GM10847 (cell line): ENCODE data around the gene SLC22A7.

Experiments
- POLR2A ChIP-seq: IDR thresholded peaks from 2 replicates; pipeline ENCODE4 v1.6.1; 2011; ENCODE audit not compliant: insufficient read length; ENCODE audit errors: extremely low read depth

The SLC22A7 gene

DNA sequence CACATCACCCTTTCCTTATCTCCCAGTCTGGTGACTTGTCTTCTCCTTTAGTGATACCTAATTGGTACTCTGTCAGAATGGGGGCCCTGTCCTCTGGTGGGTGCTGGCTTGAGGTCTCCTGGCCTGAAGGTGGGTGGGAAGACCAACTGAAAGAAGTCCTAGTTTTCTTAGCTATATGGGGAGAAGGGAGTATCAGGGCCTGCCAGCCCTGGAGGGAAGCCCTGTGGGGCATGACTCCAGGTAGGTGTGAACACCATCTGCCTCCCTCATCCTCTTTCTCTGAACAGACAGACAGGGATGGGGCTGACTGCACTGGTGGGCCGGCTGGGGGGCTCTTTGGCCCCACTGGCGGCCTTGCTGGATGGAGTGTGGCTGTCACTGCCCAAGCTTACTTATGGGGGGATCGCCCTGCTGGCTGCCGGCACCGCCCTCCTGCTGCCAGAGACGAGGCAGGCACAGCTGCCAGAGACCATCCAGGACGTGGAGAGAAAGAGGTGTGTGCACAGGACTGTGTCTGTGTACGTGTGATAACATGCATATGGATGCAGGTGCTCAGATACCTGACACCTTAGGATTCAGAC, 5.8 kb downstream of the SLC22A7 start:
- TF ChIP-seq POLR2A: no peak

DNA sequence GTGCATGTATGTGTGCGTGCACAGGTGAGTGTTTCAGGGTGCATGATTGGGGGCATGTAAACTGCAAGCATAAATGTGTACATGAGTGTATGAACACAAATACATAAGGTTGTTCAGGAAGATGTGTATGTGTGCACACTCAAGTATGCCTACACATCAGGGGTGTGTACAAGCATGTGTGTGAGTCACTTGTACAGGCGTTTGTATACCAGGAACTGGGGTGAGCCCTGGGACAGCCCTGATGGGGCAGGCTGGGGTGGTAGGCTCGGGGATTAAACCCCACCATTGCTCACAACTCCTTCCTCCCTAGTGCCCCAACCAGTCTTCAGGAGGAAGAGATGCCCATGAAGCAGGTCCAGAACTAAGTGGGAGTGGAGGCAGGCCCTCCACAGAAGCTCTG, 6.3 kb downstream of the SLC22A7 start:
- TF ChIP-seq POLR2A: no peak

DNA sequence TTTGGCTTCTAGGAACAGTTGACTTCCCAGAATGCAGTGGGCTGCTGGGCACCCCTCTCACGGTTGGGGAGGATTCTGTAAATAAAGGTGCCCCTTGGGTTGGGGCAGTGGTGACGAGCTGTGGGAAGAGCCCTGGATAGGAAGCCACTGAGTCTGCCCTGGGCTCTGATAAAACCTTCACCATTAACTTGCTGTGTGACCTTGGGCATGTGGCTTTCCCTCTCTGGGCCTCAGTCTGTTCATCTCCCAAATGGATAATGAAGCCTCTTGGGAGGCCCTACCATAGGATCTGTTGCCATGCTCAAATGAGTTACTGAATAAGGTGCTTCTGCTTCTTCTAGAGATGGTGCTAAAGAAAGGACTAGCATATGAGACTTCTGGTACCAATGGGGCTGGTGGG, 6.8 kb downstream of the SLC22A7 start:
- TF ChIP-seq POLR2A: no peak

DNA sequence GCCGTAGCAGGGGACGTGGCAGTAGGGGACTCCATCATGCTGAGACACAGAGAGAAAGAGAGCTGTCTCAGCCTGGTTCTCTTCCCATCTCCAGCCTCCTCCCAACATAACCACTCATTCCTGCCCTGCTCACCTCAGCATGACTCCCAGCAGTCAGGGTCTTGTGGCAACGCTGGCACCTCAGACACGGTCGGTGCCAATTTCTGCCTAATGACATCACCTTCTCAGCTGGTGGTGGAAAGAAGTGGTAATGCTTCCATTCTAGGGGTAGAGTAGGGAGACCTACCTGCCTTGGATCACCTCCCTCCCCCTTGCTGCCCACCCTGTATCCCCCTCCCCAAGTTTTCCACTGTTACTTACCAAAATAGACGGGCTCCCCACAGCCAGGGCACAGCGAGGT, 8.0 kb downstream of the SLC22A7 start:
- no peak for TF ChIP-seq POLR2A

DNA sequence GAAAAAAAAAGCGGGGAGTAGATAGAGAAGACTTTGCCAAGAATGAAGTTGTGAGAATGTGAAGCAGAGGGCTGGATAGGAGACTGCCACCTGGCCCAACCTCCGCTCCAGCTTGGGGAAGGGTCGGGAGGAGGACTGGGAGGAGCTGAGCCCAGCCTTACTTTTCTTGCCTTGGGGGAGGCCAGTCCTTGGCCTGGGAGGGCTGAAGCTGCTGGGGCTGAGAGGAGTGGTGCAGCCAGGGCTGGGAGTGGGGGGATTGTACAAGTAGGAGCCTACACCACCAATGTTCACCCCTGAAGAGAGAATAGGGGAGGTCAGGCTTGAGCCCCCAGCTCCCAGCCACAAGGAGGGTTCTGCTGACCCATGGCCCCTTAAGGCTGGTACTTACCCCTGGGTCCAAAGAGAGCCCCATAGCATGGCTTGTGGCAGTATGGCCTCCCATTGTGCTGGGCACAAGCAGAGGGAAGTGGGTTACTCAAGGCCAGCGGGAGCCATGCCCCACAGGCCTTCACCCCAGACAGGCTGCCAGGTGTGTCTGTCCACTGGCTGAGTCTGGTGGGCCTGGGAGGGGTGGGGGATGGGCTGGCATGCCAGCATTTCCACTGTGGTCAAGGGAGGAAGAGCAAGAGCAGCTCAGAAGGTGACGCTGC, 9.5 kb downstream of the SLC22A7 start:
- TF ChIP-seq POLR2A: no peak

DNA sequence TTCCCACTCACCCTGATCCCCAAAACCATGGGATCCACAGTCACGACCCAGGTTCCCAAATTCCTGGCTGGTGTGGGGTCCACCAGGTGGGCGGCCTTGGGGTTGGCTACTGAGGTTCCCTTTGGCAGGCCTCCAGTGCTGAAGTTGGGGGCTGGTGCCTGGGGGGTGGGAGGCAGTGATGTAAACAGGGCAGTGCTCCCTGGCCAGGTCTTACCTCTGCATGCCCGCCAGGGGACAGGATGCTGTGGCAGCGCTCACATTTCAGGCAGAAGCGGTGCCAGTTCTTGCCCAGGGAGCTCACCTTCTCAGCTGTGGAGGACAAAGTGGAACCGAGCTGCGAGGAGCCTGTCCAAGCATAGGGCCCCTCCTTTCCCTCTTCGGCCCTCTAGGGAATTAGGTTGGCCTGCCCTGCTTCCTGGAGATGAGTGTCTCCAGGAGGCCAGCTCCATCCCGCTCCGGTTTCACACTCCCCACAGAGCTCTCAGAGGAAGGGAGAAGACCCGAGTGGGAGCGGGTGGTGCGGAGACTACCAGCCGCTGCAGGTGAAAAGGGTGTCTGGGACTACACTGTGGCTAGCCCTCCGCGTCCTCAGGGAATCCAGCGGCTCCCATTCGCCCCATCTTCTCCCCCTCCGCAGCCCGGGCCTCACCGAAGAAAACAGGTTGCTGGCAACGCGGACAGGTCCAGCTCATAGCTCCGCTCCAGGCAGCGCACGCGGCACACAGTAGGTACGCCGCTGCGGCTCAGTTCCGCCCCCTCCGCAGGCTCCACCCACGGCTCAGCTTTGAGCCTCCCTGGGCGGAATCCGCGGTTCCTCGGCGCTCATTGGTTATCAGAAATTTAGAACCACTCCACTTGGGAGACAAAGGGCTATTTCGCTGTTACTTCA, 10.3 kb downstream of the SLC22A7 start, which contains the start of gene CRIP3:
Gene CRIP3 (minus strand): TSS at position 726 of the 889 bp plus-strand sequence. CDS start 34 bp downstream, at position 692.
- TF ChIP-seq POLR2A: no peak

DNA sequence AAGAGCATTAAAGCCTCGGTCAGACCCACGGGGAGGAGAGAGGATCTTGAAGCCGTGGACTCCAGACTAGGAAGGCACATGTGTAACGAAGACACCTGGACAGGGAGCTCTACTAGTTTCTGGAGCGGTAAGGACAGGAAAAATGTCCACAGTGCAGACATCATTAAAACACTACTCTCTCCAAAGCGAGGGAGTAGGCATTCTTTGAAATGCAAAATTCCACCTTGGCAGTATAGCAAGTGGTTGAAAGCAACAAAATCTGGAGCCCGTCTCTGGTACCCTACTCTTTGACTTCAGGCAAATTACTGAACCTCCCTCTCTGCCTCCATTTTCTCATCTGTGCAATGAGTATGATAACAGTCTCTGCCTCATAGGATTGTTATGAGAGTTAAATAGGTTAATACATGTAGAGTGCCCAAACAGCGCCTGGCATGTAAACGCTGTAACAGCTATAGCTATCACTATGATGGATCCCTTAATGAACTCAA, 11.0 kb downstream of the SLC22A7 start:
- TF ChIP-seq POLR2A: no peak

DNA sequence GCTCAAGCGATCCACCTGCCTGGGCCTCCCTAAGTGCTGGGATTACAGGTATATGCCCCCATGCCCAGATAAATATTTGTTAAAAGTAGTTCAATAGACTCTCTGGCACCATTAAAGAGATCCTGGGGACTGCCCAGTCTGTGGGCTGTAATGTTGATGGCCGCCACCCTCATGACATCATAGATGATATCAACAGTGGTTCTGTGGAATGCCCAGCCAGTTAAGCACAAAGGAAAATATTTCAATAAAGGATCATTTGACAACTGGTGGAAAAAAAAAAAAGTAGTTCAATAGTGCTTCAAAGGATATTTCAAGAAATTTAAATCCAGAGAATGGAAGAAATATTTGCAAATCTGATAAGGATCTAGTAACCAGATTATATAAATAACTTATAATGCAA, 12.1 kb downstream of the SLC22A7 start:
- TF ChIP-seq POLR2A: no peak

DNA sequence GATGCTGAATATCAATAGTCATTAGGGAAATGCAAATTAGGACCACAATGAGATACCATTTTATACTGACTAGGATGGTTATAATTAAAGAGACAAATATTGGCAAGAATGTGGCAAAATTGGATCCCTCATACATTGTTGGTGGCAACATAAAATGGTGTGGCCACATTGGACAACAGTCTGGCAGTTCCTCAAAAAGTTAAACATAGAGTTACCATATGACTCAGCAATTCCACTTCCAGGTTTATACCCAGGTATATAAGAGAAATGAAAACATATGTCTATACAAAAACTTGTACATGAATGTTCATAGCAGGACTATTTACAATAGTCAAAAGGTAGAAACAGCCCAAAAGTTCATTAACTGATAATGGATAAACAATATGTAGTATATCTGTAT, 12.6 kb downstream of the SLC22A7 start:
- TF ChIP-seq POLR2A: no peak

DNA sequence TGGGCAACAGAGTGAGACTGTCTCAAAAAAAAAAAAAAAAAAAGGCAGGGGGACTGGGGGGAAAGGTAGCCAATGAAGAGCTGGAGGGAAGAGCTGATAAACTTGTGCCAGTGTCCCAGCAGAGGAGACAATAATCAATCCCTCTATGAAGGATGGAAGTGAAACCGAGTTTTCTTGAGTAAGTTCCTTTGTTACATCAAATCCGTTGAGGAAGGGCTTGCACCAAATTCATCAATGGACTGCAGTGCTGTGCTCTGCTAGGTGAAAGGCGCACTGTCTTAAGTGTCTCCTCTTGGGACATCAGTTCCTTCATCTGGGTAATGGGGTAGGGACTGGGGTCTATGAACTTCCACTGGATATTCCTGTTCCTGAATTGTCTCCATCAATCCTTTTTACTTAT, 13.6 kb downstream of the SLC22A7 start:
- TF ChIP-seq POLR2A: no peak

DNA sequence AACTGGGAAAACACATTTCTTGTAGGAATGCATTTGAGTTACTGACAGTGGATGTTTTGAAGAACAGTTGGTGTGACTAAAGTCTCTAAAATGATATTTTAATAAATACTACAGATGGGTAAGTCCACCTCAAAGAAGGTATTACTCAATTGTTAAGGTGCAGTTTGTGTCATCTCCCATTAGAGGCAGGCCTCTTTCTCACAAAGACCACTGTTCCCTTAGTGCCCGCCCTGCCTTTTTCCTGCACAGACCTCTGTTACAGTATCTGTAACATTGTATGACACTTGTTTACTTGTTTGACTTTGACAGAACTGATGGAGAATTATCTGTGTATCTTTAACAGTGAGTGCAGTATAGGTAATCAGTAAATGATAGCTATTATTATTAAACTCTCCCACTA, 15.8 kb downstream of the SLC22A7 start:
- no peak for TF ChIP-seq POLR2A

DNA sequence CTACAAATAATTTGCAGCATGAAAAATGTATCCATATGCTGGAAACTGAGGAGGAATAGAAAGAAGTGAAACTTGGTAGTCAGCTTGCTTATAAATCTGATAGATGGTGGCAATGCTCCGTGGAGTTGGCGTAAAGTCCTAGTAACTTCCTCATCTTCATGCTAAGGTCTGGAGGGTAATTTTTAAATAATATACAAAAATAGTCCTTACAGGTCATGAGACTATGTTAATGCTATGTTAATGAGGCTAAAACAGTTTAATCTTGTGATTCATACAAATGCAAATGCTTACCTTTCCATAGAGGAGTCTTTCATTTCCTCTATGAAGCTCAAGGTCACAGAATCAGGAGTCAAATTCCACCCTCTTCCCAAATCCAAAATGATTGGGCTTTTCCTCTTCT, 20.0 kb downstream of the SLC22A7 start:
- no peak for TF ChIP-seq POLR2A

DNA sequence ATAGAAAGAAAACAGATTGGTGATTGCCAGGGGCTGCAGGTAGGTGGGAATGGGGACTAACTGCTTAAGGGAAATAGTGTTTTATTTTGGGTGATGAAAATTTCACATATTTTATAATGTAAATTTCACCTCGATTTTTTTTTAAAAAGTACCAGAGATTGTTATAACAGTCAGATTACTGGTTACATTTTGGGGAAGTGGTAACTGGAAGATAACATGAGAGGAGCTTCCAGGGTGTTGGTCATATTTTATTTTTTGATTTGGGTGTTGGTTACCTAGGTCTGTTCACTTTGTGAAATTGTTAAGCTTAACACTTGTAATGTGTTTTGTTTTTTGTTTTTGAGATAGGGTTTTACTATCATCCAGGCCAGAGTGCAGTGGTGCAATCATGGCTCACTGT, 27.8 kb downstream of the SLC22A7 start:
- no peak for TF ChIP-seq POLR2A

DNA sequence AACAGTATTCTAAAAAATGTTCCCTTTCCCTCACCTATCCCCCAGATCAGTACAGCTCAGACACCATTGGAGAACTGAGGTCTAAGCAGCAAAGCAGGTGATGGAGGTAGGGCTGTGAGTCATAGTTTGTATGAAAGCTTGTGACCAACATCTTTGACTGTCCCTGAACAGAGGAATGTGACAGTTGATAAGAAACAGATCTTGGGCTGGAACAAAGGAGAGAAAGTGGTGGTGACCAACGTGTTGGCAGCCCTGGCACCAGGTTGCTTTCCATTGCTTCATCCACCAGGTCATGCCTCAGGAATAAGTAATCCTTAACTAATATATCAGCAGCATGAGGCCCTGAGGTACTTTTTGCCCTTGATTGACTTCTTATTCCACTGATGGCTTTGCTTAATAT, 30.5 kb downstream of the SLC22A7 start:
- TF ChIP-seq POLR2A: no peak

DNA sequence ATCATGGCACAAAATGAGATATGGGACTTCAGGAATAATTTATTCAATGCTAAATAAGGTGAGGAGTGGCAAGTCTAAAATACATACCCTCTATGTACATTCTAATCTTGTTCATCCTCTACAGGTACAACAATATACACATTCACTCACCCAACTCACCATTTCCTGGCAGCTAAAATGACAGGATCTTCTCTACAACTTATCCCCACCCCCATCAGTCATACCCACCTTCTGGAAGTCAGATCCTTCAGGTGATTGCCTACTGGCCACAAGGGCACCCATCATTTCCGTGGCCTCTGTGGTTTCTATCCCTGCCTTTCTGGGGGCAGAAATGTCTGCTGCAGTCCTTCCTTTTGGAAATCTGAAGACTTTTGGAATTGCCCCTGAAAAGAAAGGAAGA, 33.4 kb downstream of the SLC22A7 start:
- TF ChIP-seq POLR2A: no peak

DNA sequence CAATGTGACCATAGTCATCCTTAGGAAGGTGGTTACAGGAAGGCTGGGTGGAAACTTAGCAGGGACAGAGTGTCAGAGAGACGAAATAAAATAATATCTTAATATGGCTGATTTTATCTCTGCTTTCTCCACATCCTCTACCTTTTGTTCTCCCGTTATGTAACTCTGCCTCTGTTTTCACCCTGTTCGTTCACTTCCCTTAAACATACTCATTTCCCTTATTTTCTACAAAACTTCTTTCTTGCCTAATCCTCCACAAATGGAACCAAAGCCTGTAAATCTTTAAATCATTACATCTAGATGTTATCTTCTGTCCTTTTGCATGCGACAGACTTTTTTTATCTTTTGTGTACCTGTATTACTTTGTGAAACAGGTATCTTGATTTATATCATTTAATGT, 33.8 kb downstream of the SLC22A7 start:
- no peak for TF ChIP-seq POLR2A
